HG03135 (cell line): ENCODE data around the gene RAB4A.
"Not testable (repeated sequence)": the region's sequence is repeated elsewhere in the genome, so short reads cannot be mapped to it uniquely, and the experiment has no call there.

Experiments
- ATAC-seq: cut with Tn5 transposase; IDR thresholded peaks from one replicate; pipeline ENCODE4 v1.9.1; 2021; ENCODE audit warnings: mild to moderate bottlenecking, moderate library complexity; ENCODE audit not compliant: unreplicated experiment

The RAB4A gene

GRCh38 chr1:229295745-229296144 lies 24.8 kb downstream of the RAB4A start:
- no peak for ATAC-seq

- ATAC-seq = no peak
Observed at GRCh38 chr1:229296541-229296941, 25.6 kb downstream of the RAB4A start.

GRCh38 chr1:229297746-229298145 lies 26.8 kb downstream of the RAB4A start:
- ATAC-seq = no peak

- ATAC-seq = no peak
Observed at GRCh38 chr1:229298420-229298819, 27.5 kb downstream of the RAB4A start.

GRCh38 chr1:229298887-229299503 lies 28.1 kb downstream of the RAB4A start:
- no peak for ATAC-seq

GRCh38 chr1:229300099-229300757 lies 29.3 kb downstream of the RAB4A start:
- ATAC-seq = no peak

GRCh38 chr1:229302740-229303139 lies 31.8 kb downstream of the RAB4A start:
- no peak for ATAC-seq

- ATAC-seq = no peak
Observed at GRCh38 chr1:229303855-229304254, 32.9 kb downstream of the RAB4A start.

GRCh38 chr1:229305392-229305791 lies 34.5 kb downstream of the RAB4A start:
- no peak for ATAC-seq

GRCh38 chr1:229309074-229309473 lies 38.2 kb downstream of the RAB4A start:
- ATAC-seq = no peak

GRCh38 chr1:229309684-229310083 lies 38.8 kb downstream of the RAB4A start:
- no peak for ATAC-seq

GRCh38 chr1:229310833-229311232 lies 39.9 kb downstream of the RAB4A start:
- no peak for ATAC-seq

GRCh38 chr1:229316166-229316565 lies 45.3 kb downstream of the RAB4A start:
- no peak for ATAC-seq

GRCh38 chr1:229318056-229318455 lies 47.1 kb downstream of the RAB4A start:
- no peak for ATAC-seq

GRCh38 chr1:229319487-229319886 lies 48.6 kb downstream of the RAB4A start:
- no peak for ATAC-seq

- no peak for ATAC-seq
Observed at GRCh38 chr1:229323201-229323600, 52.3 kb downstream of the RAB4A start.

- no peak for ATAC-seq
Observed at GRCh38 chr1:229323885-229324553, 53.1 kb downstream of the RAB4A start.

GRCh38 chr1:229325401-229325800 lies 54.5 kb downstream of the RAB4A start:
- no peak for ATAC-seq

GRCh38 chr1:229325853-229326487 lies 55.1 kb downstream of the RAB4A start:
- ATAC-seq = no peak

GRCh38 chr1:229326601-229327000 lies 55.7 kb downstream of the RAB4A start:
- no peak for ATAC-seq

- not testable (repeated sequence) for ATAC-seq
Observed at GRCh38 chr1:229327765-229328164, 56.9 kb downstream of the RAB4A start.
